ENCODE measurements around the gene MAZ.

The MAZ gene

DNA sequence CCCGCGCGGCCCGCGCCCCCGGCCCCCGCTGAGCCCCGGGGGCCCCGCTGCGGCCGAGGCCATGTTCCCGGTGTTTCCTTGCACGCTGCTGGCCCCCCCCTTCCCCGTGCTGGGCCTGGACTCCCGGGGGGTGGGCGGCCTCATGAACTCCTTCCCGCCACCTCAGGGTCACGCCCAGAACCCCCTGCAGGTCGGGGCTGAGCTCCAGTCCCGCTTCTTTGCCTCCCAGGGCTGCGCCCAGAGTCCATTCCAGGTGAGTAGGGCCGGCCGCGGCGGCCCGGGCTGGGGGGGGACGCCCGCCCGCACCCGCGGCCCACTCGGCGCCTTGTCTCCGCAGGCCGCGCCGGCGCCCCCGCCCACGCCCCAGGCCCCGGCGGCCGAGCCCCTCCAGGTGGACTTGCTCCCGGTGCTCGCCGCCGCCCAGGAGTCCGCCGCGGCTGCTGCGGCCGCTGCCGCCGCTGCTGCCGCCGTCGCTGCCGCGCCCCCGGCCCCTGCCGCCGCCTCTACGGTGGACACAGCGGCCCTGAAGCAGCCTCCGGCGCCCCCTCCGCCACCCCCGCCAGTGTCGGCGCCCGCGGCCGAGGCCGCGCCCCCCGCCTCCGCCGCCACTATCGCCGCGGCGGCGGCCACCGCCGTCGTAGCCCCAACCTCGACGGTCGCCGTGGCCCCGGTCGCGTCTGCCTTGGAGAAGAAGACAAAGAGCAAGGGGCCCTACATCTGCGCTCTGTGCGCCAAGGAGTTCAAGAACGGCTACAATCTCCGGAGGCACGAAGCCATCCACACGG is 504 bp downstream of the MAZ start:
- TF ChIP-seq, protein P1, sequence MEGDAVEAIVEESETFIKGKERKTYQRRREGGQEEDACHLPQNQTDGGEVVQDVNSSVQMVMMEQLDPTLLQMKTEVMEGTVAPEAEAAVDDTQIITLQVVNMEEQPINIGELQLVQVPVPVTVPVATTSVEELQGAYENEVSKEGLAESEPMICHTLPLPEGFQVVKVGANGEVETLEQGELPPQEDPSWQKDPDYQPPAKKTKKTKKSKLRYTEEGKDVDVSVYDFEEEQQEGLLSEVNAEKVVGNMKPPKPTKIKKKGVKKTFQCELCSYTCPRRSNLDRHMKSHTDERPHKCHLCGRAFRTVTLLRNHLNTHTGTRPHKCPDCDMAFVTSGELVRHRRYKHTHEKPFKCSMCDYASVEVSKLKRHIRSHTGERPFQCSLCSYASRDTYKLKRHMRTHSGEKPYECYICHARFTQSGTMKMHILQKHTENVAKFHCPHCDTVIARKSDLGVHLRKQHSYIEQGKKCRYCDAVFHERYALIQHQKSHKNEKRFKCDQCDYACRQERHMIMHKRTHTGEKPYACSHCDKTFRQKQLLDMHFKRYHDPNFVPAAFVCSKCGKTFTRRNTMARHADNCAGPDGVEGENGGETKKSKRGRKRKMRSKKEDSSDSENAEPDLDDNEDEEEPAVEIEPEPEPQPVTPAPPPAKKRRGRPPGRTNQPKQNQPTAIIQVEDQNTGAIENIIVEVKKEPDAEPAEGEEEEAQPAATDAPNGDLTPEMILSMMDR (IDR thresholded peaks at IDR 0.05), result no peak

DNA sequence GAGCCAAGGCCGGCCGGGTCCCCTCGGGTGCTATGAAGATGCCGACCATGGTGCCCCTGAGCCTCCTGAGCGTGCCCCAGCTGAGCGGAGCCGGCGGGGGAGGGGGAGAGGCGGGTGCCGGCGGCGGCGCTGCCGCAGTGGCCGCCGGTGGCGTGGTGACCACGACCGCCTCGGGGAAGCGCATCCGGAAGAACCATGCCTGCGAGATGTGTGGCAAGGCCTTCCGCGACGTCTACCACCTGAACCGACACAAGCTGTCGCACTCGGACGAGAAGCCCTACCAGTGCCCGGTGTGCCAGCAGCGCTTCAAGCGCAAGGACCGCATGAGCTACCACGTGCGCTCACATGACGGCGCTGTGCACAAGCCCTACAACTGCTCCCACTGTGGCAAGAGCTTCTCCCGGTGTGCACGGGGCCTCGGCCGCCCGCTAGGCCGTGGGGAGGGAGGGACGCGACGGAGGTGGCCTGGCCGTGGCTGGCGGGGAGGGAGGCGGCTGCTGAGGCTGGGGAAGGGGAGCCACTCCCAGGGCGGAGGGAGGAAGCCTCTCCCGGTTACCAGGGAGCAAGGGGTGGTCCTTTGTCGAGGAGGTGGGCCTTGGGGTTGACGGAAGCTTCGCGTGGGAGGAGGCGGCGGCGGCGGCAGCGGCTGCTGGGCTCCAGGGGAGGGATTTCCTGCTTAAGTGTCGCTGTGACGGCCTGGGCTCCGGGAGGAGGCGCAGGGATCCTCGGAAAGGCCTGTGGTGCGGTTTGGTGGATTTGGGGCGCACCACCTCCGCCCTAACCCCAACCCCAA is 1.3 kb downstream of the MAZ start:
- TF ChIP-seq, protein P1 (IDR thresholded peaks at IDR 0.05), result peak; percentile 44

DNA sequence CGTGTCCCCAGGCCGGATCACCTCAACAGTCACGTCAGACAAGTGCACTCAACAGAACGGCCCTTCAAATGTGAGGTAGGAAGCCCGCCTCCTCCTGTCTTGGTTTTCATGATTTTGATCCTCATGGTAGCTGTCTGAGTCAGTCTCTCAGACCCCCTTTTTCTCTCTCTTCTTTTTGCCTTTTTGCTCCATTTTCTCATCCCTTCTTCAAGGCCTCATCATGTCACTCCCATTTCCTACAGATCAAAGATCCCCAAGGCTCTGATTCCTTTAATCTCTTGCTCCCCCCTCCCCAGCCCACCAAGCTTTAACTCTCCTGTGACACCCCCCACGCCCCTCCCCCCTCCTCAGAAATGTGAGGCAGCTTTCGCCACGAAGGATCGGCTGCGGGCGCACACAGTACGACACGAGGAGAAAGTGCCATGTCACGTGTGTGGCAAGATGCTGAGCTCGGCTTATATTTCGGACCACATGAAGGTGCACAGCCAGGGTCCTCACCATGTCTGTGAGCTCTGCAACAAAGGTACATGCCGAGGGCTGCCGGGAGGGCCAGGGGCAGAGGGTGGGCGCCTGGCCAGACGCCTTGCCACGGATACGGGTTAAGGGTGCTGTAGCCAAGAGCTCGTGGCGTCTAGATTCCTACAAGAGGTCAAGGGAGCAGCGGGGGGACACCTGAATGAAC is 2.0 kb downstream of the MAZ start:
- TF ChIP-seq, protein P1 (IDR thresholded peaks at IDR 0.05), result no peak

DNA sequence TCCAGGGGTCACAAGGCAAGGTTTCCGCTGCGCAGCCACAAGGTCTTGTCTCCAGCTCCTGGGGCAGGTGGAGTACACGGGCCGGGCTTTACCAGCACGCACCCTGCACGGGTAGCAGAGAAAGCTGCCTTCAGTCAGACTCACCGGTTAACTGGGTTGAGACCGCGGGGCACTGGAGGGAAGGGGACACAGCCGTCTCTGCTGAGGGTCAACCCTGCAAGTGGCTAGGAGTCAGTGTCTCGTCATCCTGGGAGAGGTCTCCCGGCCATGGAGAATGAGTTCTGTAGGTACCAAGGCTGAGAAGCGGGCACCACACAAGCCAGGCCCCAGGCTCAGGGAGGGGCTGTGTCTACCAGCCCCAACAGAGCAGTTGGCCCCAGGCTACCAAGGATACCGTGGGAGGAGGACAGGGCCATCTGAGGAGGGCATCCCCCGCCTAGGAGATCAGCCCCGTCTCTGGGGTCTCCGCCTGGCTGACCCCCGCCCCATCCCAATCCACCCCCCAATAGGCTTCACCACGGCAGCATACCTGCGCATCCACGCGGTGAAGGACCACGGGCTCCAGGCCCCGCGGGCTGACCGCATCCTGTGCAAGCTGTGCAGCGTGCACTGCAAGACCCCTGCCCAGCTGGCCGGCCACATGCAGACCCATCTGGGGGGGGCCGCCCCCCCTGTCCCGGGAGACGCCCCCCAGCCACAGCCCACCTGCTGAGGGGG is 2.9 kb downstream of the MAZ start:
- TF ChIP-seq, protein P1 (IDR thresholded peaks at IDR 0.05), result no peak

DNA sequence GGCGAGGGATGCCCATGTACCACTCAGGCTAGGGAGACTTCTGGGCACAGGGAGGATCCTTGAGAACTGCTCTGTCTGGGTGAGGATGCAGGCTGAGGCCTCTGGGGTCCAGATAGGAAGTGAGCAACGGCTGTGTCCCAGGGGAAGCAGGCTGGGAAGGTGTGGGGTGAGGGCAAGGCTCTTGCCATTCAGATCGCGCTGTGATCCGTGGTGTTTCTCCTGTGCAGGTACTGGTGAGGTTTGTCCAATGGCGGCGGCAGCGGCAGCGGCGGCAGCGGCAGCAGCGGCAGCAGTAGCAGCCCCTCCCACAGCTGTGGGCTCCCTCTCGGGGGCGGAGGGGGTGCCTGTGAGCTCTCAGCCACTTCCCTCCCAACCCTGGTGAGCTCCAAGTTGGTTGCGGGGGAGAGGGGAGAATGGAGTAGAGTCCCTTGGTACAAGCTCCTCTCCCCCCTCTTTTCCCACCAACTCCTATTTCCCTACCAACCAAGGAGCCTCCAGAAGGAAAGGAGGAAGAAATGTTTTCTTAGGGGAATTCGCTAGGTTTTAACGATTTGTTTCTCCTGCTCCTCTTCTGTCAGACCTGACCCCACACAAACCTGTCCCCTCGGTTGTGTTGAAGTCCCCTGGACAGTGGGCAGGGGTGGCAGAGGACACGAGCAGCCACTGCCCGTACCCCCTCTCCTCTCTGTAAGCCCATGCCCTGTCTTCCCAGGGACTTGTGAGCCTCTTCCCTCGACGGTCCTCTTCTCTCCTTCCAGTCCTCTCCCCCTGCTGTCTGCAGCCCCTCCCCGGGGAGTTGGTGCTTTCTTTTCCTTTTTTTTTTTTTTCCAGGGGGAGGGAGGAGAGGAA is 3.7 kb downstream of the MAZ start:
- TF ChIP-seq, protein P1 (IDR thresholded peaks at IDR 0.05), result no peak

DNA sequence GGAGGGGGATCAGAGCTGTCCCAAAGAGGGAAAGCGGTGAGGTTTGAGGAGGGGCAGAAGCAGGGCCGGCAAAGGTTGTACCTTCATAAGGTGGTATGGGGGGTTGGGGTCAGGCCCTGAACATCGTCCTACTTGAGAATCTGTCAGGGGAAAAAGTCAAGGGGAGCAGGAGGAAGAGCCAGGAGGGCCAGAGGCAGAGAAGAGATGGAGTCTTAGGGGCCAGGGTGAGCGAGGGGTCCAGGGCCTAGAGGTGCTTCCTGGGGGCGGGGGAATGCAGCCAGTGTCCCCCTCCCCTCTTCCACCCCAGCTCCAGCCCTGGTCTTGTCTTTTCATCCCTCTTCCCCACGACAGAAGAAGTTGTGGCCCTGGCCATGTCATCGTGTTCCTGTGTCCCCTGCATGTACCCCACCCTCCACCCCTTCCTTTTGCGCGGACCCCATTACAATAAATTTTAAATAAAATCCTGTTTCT is 4.4 kb downstream of the MAZ start:
- TF ChIP-seq, protein P1 (IDR thresholded peaks at IDR 0.05), result no peak

All from LNCAP (cell line).